Mucosa of stomach (tissue), 1 donor: ENCODE data around the gene DYSF.
"Not testable (repeated sequence)": the region's sequence is repeated elsewhere in the genome, so short reads cannot be mapped to it uniquely, and the experiment has no call there.

ENCODE experiments used
- H3K27me3 ChIP-seq: one replicate; pipeline ENCODE4 v1.7.0; 2013; ENCODE audit warnings: mild to moderate bottlenecking, low read length; ENCODE audit not compliant: control insufficient read depth, insufficient read depth
- H3K36me3 ChIP-seq: one replicate; pipeline ENCODE4 v1.7.0; 2013; ENCODE audit warnings: low read length; ENCODE audit not compliant: control insufficient read depth, insufficient read depth
- H3K4me1 ChIP-seq: one replicate; pipeline ENCODE4 v1.7.0; 2013; ENCODE audit warnings: mild to moderate bottlenecking, low read length; ENCODE audit not compliant: control insufficient read depth, insufficient read depth
- H3K4me3 ChIP-seq: one replicate; pipeline ENCODE4 v1.7.0; 2013; ENCODE audit warnings: low read length
- H3K9ac ChIP-seq: one replicate; pipeline ENCODE4 v1.7.0; 2013; ENCODE audit warnings: mild to moderate bottlenecking, low read length, moderate library complexity
- H3K9me3 ChIP-seq: one replicate; pipeline ENCODE4 v1.7.0; 2013; ENCODE audit warnings: mild to moderate bottlenecking, low read length, moderate library complexity; ENCODE audit not compliant: control insufficient read depth
- donor health status: Pancreatic carcinoma.

DYSF gene

DNA sequence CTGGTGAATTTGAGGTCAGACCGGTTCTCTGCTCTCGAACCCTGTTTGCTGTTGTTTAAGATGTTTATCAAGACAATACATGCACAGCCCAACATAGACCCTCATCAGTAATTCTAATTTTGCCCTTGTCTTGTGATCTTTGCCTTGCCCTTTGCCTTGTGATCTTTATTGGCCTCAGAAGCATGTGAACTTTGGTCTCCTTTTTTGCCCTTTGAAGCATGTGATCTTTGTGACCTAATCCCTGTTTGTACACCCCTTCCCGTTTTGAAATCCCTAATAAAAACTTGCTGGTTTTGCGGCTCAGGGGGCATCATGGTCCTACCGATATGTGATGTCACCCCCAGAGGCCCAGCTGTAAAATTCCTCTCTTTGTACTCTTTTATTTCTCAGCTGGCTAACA lies 8.2 kb upstream of the DYSF start:
- not testable (repeated sequence) for H3K4me1 ChIP-seq, H3K36me3 ChIP-seq, H3K4me3 ChIP-seq, H3K27me3 ChIP-seq, H3K9me3 ChIP-seq, H3K9ac ChIP-seq

- no peaks in the 10 kb centered on the region for H3K27me3 ChIP-seq
- H3K4me1 ChIP-seq, result no peaks in the 10 kb centered on the region
- H3K9me3 ChIP-seq, result no peaks in the 10 kb centered on the region
- H3K36me3 ChIP-seq, result no peaks in the 10 kb centered on the region
- H3K9ac ChIP-seq, result no peak overlapping the region
- no peak overlapping the region for H3K4me3 ChIP-seq
Observed at GRCh38 chr2:71446505-71446904, 6.9 kb upstream of the DYSF start.

DNA sequence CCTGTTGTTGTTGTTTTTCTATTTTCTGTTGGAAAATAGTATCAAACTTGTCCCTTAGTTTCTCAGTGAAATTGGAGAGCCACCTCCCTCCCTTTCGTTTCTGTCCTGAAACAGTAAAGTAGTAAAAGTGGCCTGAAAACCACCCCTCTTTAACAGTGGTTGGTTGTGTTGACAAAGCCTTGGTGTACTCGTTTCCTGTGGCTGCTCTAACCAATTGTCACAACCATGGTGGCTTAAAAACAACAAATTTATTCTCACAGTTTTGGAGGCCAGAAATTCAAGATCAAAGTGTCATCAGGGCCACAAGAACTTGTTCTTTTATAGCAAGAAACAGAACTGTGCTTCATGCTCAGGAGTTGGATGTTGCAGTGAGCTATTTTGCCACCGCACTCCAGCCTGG lies 4.0 kb upstream of the DYSF start:
- no peaks in the 10 kb centered on the region for H3K36me3 ChIP-seq
- peaks cover 14% of the 10 kb centered on the region for H3K27me3 ChIP-seq
- H3K9me3 ChIP-seq, result no peaks in the 10 kb centered on the region
- no peak overlapping the region for H3K9ac ChIP-seq
- peaks cover 9% of the 10 kb centered on the region for H3K4me1 ChIP-seq
- H3K4me3 ChIP-seq, result no peak overlapping the region

DNA sequence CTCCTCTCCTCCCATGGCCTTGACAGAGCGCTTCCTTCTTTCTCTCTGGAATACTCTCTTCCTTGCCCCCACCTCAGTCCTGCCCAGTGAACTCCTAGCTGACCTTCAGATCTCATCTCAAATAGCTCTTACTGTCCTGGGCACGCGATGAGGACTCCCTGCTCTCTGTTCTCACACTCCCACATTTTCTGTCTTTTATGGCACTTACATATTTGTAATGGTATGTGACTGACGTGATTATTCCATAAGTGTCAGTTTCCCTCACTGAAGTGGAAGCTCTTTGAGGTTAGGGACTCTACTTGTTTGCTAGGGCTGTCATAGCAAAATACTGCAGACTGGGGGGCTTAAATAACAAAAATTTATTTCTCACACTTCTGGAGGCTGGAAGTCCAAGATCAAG lies 1.7 kb upstream of the DYSF start:
- Histone ChIP-seq H3K4me1 (peaks cover 12% of the 10 kb centered on the region), H3K36me3 (no peaks in the 10 kb centered on the region), H3K9ac (no peak overlapping the region), H3K27me3 (peaks cover 37% of the 10 kb centered on the region), H3K9me3 (no peaks in the 10 kb centered on the region), H3K4me3 (no peak overlapping the region)

DNA sequence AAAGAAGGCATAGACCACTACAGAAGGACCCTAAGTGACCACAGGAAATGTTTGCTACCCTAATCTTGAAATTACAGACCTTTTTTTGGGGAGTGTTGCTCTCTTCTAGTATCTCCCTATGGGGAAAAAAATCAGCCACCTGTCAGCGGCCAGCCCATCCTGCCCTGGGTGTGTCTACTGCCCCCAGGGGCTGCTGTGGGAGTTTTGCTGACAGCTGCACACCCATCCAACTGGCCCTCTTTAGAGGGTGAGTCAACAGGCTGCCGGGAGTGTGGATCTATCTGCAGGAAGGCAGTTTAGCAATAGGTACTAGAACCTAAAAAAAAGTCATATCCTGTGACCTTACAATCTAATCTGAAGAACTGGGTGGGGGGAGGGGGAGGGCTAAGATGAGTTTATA lies 796 bp upstream of the DYSF start:
- Histone ChIP-seq H3K27me3 (peaks cover 37% of the 10 kb centered on the region), H3K36me3 (no peaks in the 10 kb centered on the region), H3K4me3 (no peak overlapping the region), H3K9ac (no peak overlapping the region), H3K4me1 (peaks cover 14% of the 10 kb centered on the region), H3K9me3 (no peaks in the 10 kb centered on the region)

DNA sequence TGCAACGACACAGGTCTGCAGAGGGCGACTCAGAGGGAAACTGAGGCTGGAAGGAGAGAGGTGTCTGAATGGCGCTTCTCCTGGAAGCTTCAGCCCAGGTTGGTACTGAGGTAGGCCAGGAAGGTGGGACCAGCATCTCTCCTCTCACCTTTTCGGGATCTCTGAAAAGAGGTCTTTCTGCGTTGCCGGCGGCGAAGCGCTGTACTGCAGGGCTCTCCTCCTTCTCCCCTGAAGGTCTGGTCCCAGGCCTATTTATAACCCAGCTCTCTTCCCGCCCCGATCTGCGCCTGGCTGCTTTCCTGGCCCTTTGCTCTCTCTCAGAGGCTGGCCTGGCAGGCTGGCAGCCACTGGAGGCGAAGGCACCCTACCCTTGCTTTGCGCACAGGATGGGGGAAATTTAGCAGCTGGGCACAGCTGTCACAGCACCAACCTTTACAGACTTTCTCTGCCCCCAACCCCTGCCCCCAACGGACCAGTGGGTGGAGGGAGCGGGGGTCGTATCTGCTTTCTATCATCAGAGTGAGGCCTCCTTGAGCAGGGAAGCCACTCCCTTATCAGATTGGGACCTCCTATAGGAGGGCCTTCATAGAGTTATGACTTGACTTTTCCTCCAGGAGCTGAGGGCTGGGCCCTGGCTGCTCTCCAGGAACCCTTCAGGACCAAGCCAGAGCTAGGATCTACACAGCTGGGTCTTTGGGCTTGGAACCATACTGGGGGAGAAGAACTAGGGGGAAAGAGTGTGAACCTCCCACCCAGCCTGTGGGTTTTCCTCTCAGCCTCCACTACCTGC lies 1.1 kb downstream of the DYSF start:
- H3K4me3 ChIP-seq, result peak overlapping the region; percentile 2
- H3K9ac ChIP-seq, result no peak overlapping the region
- H3K27me3 ChIP-seq, result peaks cover 37% of the 10 kb centered on the region
- peaks cover 18% of the 10 kb centered on the region for H3K4me1 ChIP-seq
- no peaks in the 10 kb centered on the region for H3K36me3 ChIP-seq
- H3K9me3 ChIP-seq, result no peaks in the 10 kb centered on the region

DNA sequence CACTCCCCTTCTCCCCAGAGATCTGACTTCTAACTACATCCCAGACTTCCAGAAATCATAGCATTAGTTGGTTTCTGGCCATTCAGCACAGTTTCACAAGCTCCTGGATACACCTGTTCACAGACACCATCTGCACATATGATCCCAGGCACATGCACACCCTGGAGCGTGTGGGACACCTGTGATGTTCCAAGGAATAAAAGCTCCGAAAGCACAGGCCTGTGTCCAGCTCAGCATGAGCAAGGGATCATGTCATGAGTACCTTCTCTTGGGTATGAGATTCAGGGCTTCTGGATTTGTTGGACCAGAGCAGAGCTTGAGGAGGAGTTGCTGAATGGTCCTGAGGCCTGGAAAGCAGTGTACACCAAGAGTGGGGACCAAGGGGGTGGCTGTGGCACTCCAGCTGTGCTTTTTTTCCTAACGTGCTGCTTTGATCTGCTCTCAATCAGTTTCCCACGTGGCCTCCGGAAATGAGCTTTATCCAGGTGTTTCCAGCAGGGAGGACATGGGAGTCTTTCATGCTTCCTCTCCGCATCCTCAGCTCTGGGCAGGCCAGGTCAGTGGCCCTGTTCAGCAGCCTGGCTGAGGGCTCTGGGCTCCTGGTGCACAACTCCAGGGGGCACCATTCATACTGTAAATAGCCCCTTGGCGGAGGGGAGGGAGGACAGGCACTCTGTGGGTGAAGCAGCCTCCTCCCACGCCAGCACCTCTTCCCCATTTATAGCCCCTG lies 1.8 kb downstream of the DYSF start:
- H3K9me3 ChIP-seq, result no peaks in the 10 kb centered on the region
- no peaks in the 10 kb centered on the region for H3K36me3 ChIP-seq
- H3K9ac ChIP-seq, result no peak overlapping the region
- no peak overlapping the region for H3K4me3 ChIP-seq
- H3K27me3 ChIP-seq, result peaks cover 37% of the 10 kb centered on the region
- peaks cover 18% of the 10 kb centered on the region for H3K4me1 ChIP-seq

GRCh38 chr2:71455741-71456569 lies 2.6 kb downstream of the DYSF start:
- Histone ChIP-seq H3K9ac (no peak overlapping the region), H3K9me3 (no peaks in the 10 kb centered on the region), H3K27me3 (peaks cover 37% of the 10 kb centered on the region), H3K4me1 (peaks cover 18% of the 10 kb centered on the region), H3K36me3 (no peaks in the 10 kb centered on the region), H3K4me3 (no peak overlapping the region)

- Histone ChIP-seq H3K4me1 (peaks cover 18% of the 10 kb centered on the region), H3K4me3 (no peak overlapping the region), H3K9me3 (no peaks in the 10 kb centered on the region), H3K9ac (no peak overlapping the region), H3K27me3 (peaks cover 37% of the 10 kb centered on the region), H3K36me3 (no peaks in the 10 kb centered on the region)
Observed at GRCh38 chr2:71456617-71457016, 3.3 kb downstream of the DYSF start.

GRCh38 chr2:71457123-71457915 lies 4.0 kb downstream of the DYSF start:
- Histone ChIP-seq H3K36me3 (no peaks in the 10 kb centered on the region), H3K9me3 (no peaks in the 10 kb centered on the region), H3K9ac (no peak overlapping the region), H3K4me3 (no peak overlapping the region), H3K4me1 (peaks cover 18% of the 10 kb centered on the region), H3K27me3 (peaks cover 37% of the 10 kb centered on the region)

DNA sequence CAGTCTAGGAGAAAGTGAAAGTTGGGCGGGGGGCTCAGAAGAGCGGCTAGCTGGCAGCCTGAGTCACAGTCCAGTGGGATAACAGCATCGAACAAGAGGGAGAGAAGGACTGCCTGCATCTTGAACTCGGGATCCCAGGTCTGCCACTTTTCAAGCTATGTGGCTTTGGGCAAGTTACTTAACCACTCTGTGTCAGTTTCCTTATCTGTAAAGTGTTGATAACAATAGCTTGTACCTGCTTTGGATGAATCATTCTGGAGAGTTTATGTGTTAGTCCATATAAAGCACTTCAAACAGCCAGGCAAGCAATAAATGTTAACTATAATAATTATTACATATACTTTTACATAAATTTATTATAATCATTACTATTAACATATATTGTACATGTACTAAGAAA lies 4.6 kb downstream of the DYSF start:
- H3K4me3 ChIP-seq, result no peak overlapping the region
- no peaks in the 10 kb centered on the region for H3K9me3 ChIP-seq
- peaks cover 37% of the 10 kb centered on the region for H3K27me3 ChIP-seq
- no peak overlapping the region for H3K9ac ChIP-seq
- H3K36me3 ChIP-seq, result no peaks in the 10 kb centered on the region
- H3K4me1 ChIP-seq, result peaks cover 18% of the 10 kb centered on the region
